ENCODE measurements around the gene KRTAP12-3. TPM values are rescaled to one million over a fixed set of nuclear protein-coding genes. Genes with fewer than 3 reads are reported as not detected.
"Not testable (repeated sequence)": the region's sequence is repeated elsewhere in the genome, so short reads cannot be mapped to it uniquely, and the experiment has no call there.

Gene KRTAP12-3
- total and polyA plus RNA-seq, 10 donors: not detected

- TF ChIP-seq POLR2AphosphoS5 (IDR thresholded peaks at IDR 0.05) (no peak), POLR2A (IDR thresholded peaks at IDR 0.05) (no peak), CTCF (IDR thresholded peaks at IDR 0.05 in 8 of 11, conservative IDR thresholded peaks at IDR 0.05 in 3 of 11) (no peak)
- DNase-seq: no peak
- peaks cover 0 to 21% (median 6%) of the 10 kb centered on the region in 6 donors for H3K4me1 ChIP-seq
- H3K4me3 ChIP-seq: no peak overlapping the region
- H3K9me3 ChIP-seq: peaks cover 0 to 30% (median 21%) of the 10 kb centered on the region in 8 donors
- peak overlapping the region; percentile 2 to 90 (median 72) for H3K27ac ChIP-seq
- WGBS, 5 donors: 67 to 84% (median 72%) methylated on average over 5 of the region's 5 CpGs
- H3K36me3 ChIP-seq: no peaks in the 10 kb centered on the region
- intact Hi-C loops (cut with DNase I; ENCODE audit: low total_unique reads): no loop called here
- H3K27me3 ChIP-seq (replicated peaks in 1 of 7): peaks cover 0 to 29% (median 0%) of the 10 kb centered on the region in 7 donors
Observed at GRCh38 chr21:44658541-44658910, 794 bp downstream of the KRTAP12-3 start.

- peak overlapping the region in 7 of 8 donors; percentile 2 to 90 (median 76) for H3K27ac ChIP-seq
Observed at GRCh38 chr21:44658913-44659595, 1.3 kb downstream of the KRTAP12-3 start.

GRCh38 chr21:44661567-44661966 lies 3.8 kb downstream of the KRTAP12-3 start:
- H3K27ac ChIP-seq; DNase-seq; H3K4me3 ChIP-seq; H3K36me3 ChIP-seq; intact Hi-C loops (cut with DNase I; ENCODE audit: low total_unique reads): not testable (repeated sequence)
- Histone ChIP-seq H3K27me3 (replicated peaks in 1 of 7) (peaks cover 0 to 20% (median 0%) of the 10 kb centered on the region in 7 donors), H3K9me3 (peaks cover 0 to 31% (median 19%) of the 10 kb centered on the region in 8 donors), H3K4me1 (peaks cover 0 to 21% (median 6%) of the 10 kb centered on the region in 6 donors)
- 57 to 76% (median 62%) methylated on average over 7 of the region's 7 CpGs for WGBS, 5 donors

More at GRCh38 chr21:44658913-44659595, 1.3 kb downstream of the KRTAP12-3 start:
- no peak overlapping the region for H3K4me3 ChIP-seq
- H3K9me3 ChIP-seq: peaks cover 0 to 35% (median 26%) of the 10 kb centered on the region in 8 donors
- intact Hi-C loops (cut with DNase I; ENCODE audit: low total_unique reads): no loop called here
- H3K36me3 ChIP-seq: no peaks in the 10 kb centered on the region
- DNase-seq: no peak
- WGBS, 5 donors: 51 to 65% (median 56%) methylated on average over 11 of the region's 11 CpGs
- TF ChIP-seq POLR2AphosphoS5 (IDR thresholded peaks at IDR 0.05): peak in 1 of 3 donors; percentile 11
- no peak for TF ChIP-seq CTCF (IDR thresholded peaks at IDR 0.05 in 8 of 11, conservative IDR thresholded peaks at IDR 0.05 in 3 of 11)
- peaks cover 0 to 21% (median 6%) of the 10 kb centered on the region in 6 donors for H3K4me1 ChIP-seq
- peaks cover 0 to 23% (median 0%) of the 10 kb centered on the region in 7 donors for H3K27me3 ChIP-seq (replicated peaks in 1 of 7)

GRCh38 chr21:44664691-44665090 lies 7.0 kb downstream of the KRTAP12-3 start:
- no peak for DNase-seq
- 87 to 93% (median 90%) methylated on average over 5 of the region's 5 CpGs for WGBS, 5 donors

More at GRCh38 chr21:44664691-44665090, 7.0 kb downstream of the KRTAP12-3 start:
- intact Hi-C loops (cut with DNase I; ENCODE audit: low total_unique reads): no loop called here
- Histone ChIP-seq H3K4me1 (no peaks in the 10 kb centered on the region), H3K9me3 (peaks cover 0 to 32% (median 15%) of the 10 kb centered on the region in 8 donors), H3K4me3 (no peak overlapping the region), H3K27me3 (replicated peaks in 1 of 7) (peaks cover 0 to 9% (median 0%) of the 10 kb centered on the region in 7 donors), H3K36me3 (no peaks in the 10 kb centered on the region), H3K27ac (no peak overlapping the region)
- TF ChIP-seq POLR2AphosphoS5 (IDR thresholded peaks at IDR 0.05) (no peak), CTCF (IDR thresholded peaks at IDR 0.05 in 8 of 11, conservative IDR thresholded peaks at IDR 0.05 in 3 of 11) (no peak), POLR2A (IDR thresholded peaks at IDR 0.05) (no peak)
